Thoracic aorta (tissue), 2 donors: ENCODE results near the gene TOB2. TPM values are rescaled to one million over a fixed set of nuclear protein-coding genes. Genes with fewer than 3 reads are reported as not detected.
A peak's percentile ranks its signal among the peaks of the same experiment; 100 is the strongest.

ENCODE experiments used
- ATAC-seq: fragments of 150-250 bp; one replicate; pipeline ENCODE4 v1.8.0; 2017; ENCODE audit warnings: low read depth; ENCODE audit not compliant: insufficient number of reproducible peaks, low FRiP score
- DNase-seq: peaks from one replicate; pipeline ENCODE4 v3.0.0-alpha.2; 2020; ENCODE audit warnings: low spot score
- H3K27ac ChIP-seq, 2 donors: fragments of 200-600 bp; sonication (generic); 1 replicate in 1 of 2; 2 replicates in 1 of 2; pipeline ENCODE4 v1.5.1; 2016; ENCODE audit warnings: mild to moderate bottlenecking in 2 of 2, moderate library complexity in 2 of 2
- H3K27me3 ChIP-seq: fragments of 200-600 bp; sonication (generic); replicated peaks from 2 replicates; pipeline ENCODE4 v1.6.0; 2016; ENCODE audit warnings: mild to moderate bottlenecking; ENCODE audit not compliant: insufficient read depth
- H3K36me3 ChIP-seq: fragments of 200-600 bp; sonication (generic); one replicate; pipeline ENCODE4 v1.5.1; 2016
- H3K4me1 ChIP-seq, 2 donors: fragments of 200-600 bp; sonication (generic); 1 replicate in 1 of 2; 2 replicates in 1 of 2; pipeline versions ENCODE4 v1.5.1 to v1.6.0; 2016; ENCODE audit warnings: low read depth in 2 of 2, mild to moderate bottlenecking in 1 of 2; ENCODE audit not compliant: control insufficient read depth in 1 of 2
- H3K4me3 ChIP-seq: fragments of 200-600 bp; sonication (generic); 2 replicates; pipeline ENCODE4 v1.5.1; 2016; ENCODE audit warnings: mild to moderate bottlenecking
- H3K9me3 ChIP-seq: fragments of 200-600 bp; sonication (generic); 2 replicates; pipeline ENCODE4 v1.5.1; 2016
- CTCF ChIP-seq: fragments of 200-600 bp; sonication (generic); IDR thresholded peaks from one replicate; pipeline ENCODE4 v1.5.1; 2019; ENCODE audit warnings: antibody characterized with exemption
- total RNA-seq, 2 donors: library from RNA; depleted of rRNA; stranded (reverse); fragments of >200 nt; gene quantifications; one replicate each; pipeline versions ENCODE4 v1.1.0 to v1.2.3, GENCODE V29; 2016

TOB2 gene
- total RNA-seq, 2 donors from 2014 or later = 45.5 to 56.5 TPM

GRCh38 chr22:41487037-41487935 is 40.7 kb upstream of the TOB2 start:
- no peak for DNase-seq
- Histone ChIP-seq H3K9me3 (no peaks in the 10 kb centered on the region), H3K27ac (peak overlapping the region in 1 of 2 donors; percentile 26), H3K4me3 (no peak overlapping the region), H3K36me3 (no peaks in the 10 kb centered on the region), H3K27me3 (no peaks in the 10 kb centered on the region), H3K4me1 (peaks cover 11 to 61% of the 10 kb centered on the region in 2 donors)
- TF ChIP-seq CTCF = no peak
- ATAC-seq = no peak

GRCh38 chr22:41485033-41485432 is 38.4 kb upstream of the TOB2 start:
- TF ChIP-seq CTCF = no peak
- DNase-seq (no peak), ATAC-seq (no peak)
- Histone ChIP-seq H3K4me1 (peaks cover 27 to 66% of the 10 kb centered on the region in 2 donors), H3K36me3 (no peaks in the 10 kb centered on the region), H3K9me3 (no peaks in the 10 kb centered on the region), H3K4me3 (no peak overlapping the region), H3K27ac (peak overlapping the region; percentile 12 to 23), H3K27me3 (no peaks in the 10 kb centered on the region)

- no peaks in the 10 kb centered on the region for H3K36me3 ChIP-seq
- H3K27ac ChIP-seq = peak overlapping the region; percentile 84 to 93
- no peak for TF ChIP-seq CTCF
- H3K4me3 ChIP-seq = no peak overlapping the region
- peaks cover 35 to 67% of the 10 kb centered on the region in 2 donors for H3K4me1 ChIP-seq
- DNase-seq (no peak), ATAC-seq (no peak)
- H3K27me3 ChIP-seq = no peaks in the 10 kb centered on the region
- no peaks in the 10 kb centered on the region for H3K9me3 ChIP-seq
Observed at GRCh38 chr22:41482319-41482935, 35.8 kb upstream of the TOB2 start.

GRCh38 chr22:41481925-41482318 is 35.3 kb upstream of the TOB2 start:
- Histone ChIP-seq H3K36me3 (no peaks in the 10 kb centered on the region), H3K4me3 (no peak overlapping the region), H3K27me3 (no peaks in the 10 kb centered on the region), H3K27ac (peak overlapping the region; percentile 84 to 93), H3K9me3 (no peaks in the 10 kb centered on the region), H3K4me1 (peaks cover 35 to 62% of the 10 kb centered on the region in 2 donors)
- TF ChIP-seq CTCF = no peak
- no peak for DNase-seq
- ATAC-seq = no peak

GRCh38 chr22:41481131-41481830 is 34.7 kb upstream of the TOB2 start:
- Histone ChIP-seq H3K36me3 (no peaks in the 10 kb centered on the region), H3K4me1 (peaks cover 35 to 58% of the 10 kb centered on the region in 2 donors), H3K9me3 (no peaks in the 10 kb centered on the region), H3K4me3 (peak overlapping the region; percentile 27), H3K27ac (peak overlapping the region; percentile 77 to 93), H3K27me3 (no peaks in the 10 kb centered on the region)
- DNase-seq (peak; percentile 25), ATAC-seq (peak; percentile 37)
- no peak for TF ChIP-seq CTCF
